ENCODE results near the gene TMUB1.

TMUB1 gene

GRCh38 chr7:151082141-151083070, 887 bp downstream of the TMUB1 start:
- no peak for DNase-seq

GRCh38 chr7:151081170-151082101, 1.9 kb downstream of the TMUB1 start:
- DNase-seq: no peak

GRCh38 chr7:151080522-151081169, 2.6 kb downstream of the TMUB1 start, which contains the start of gene FASTK:
TSS of gene FASTK (minus strand) at chr7:151080809. CDS start at chr7:151080766, 43 bp downstream.
- peak; percentile 62 to 82 (median 74) for DNase-seq

GRCh38 chr7:151080067-151080521, 3.2 kb downstream of the TMUB1 start:
- no peak for DNase-seq

- no peak for DNase-seq
These were observed 3.9 kb downstream of the TMUB1 start for GRCh38 chr7:151079199-151079910.

GRCh38 chr7:151078233-151079040, 4.9 kb downstream of the TMUB1 start:
- no peak for DNase-seq

- DNase-seq: no peak
These were observed 5.5 kb downstream of the TMUB1 start for GRCh38 chr7:151077705-151078232.

GRCh38 chr7:151076863-151077704, 6.2 kb downstream of the TMUB1 start:
- DNase-seq: no peak

- DNase-seq: no peak
These were observed 7.3 kb downstream of the TMUB1 start for GRCh38 chr7:151075978-151076426.

GRCh38 chr7:151075662-151075971, 7.7 kb downstream of the TMUB1 start:
- no peak for DNase-seq

GRCh38 chr7:151074817-151075661, 8.3 kb downstream of the TMUB1 start:
- DNase-seq: no peak

GRCh38 chr7:151073990-151074389, 9.3 kb downstream of the TMUB1 start:
- no peak for DNase-seq

- no peak for DNase-seq
These were observed 12.0 kb downstream of the TMUB1 start for GRCh38 chr7:151071032-151071866.

- DNase-seq: no peak
These were observed 12.7 kb downstream of the TMUB1 start for GRCh38 chr7:151070574-151070960.

GRCh38 chr7:151069841-151070573, 13.3 kb downstream of the TMUB1 start:
- DNase-seq: no peak

GRCh38 chr7:151068069-151068773, 15.1 kb downstream of the TMUB1 start:
- DNase-seq: no peak
